Fibroblast of mammary gland (primary cell): ENCODE results near the gene MTPN.

ENCODE experiments used
- DNase-seq: peaks from one replicate; pipeline ENCODE4 v3.0.0-alpha.2; 2010; ENCODE audit warnings: low read depth
- H3K4me3 ChIP-seq: 2 replicates; pipeline ENCODE4 v1.5.1; 2011; ENCODE audit warnings: low read depth, mild to moderate bottlenecking, low read length, moderate library complexity; ENCODE audit not compliant: control insufficient read depth
- CTCF ChIP-seq: conservative IDR thresholded peaks from 2 replicates; pipeline ENCODE4 v1.5.1; 2011; ENCODE audit warnings: low read depth, low read length, inconsistent platforms; ENCODE audit not compliant: control insufficient read depth, insufficient read depth

The MTPN gene

GRCh38 chr7:135930565-135931461, 46.3 kb downstream of the MTPN start:
- no peak overlapping the region for H3K4me3 ChIP-seq
- no peak for TF ChIP-seq CTCF
- peak; percentile 74 for DNase-seq

GRCh38 chr7:135929722-135930141, 47.4 kb downstream of the MTPN start:
- no peak for TF ChIP-seq CTCF
- H3K4me3 ChIP-seq: no peak overlapping the region
- no peak for DNase-seq

GRCh38 chr7:135929249-135929648, 47.9 kb downstream of the MTPN start:
- no peak for DNase-seq
- TF ChIP-seq CTCF: no peak
- no peak overlapping the region for H3K4me3 ChIP-seq

- no peak for TF ChIP-seq CTCF
- H3K4me3 ChIP-seq: no peak overlapping the region
- DNase-seq: no peak
Observed at GRCh38 chr7:135928136-135928535, 49.0 kb downstream of the MTPN start.

- H3K4me3 ChIP-seq: no peak overlapping the region
- DNase-seq: peak; percentile 25
- TF ChIP-seq CTCF: no peak
Observed at GRCh38 chr7:135925210-135925609, 51.9 kb downstream of the MTPN start.

- DNase-seq: no peak
- no peak for TF ChIP-seq CTCF
- H3K4me3 ChIP-seq: no peak overlapping the region
Observed at GRCh38 chr7:135924302-135924701, 52.9 kb downstream of the MTPN start.

GRCh38 chr7:135922263-135922662, 54.9 kb downstream of the MTPN start:
- no peak overlapping the region for H3K4me3 ChIP-seq
- DNase-seq: no peak
- TF ChIP-seq CTCF: no peak
